ENCODE measurements around the gene LIN54.

Gene LIN54

DNA sequence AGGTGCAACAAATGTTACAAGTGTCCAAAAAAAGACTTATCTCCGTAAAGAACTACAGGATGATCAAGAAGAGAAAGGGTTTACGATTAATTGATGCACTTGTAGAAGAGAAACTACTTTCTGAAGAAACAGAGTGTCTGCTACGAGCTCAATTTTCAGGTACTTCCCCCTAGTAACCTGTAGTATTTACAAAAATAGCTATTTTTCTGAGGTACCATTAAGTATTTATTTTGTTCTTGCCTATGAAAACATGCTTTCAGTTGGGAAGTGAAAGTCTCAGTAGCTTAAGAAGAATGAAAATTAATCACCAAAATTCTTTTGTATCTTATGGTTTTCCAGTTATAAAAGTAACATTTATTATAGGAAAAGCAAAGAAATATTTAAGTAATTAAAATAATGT, 104.2 kb downstream of the LIN54 start:
- Histone ChIP-seq H3K4me1 (ENCODE audit: control insufficient read depth in 1 of 2, insufficient read depth in 1 of 2, low read depth in 1 of 2, low read length in 1 of 2) (peaks cover 4 to 7% of the 10 kb centered on the region in 2 experiments), H3K27ac (no peak overlapping the region), H3K36me3 (no peaks in the 10 kb centered on the region), H3K9me3 (no peaks in the 10 kb centered on the region), H3K27me3 (no peaks in the 10 kb centered on the region), H3K4me3 (ENCODE audit: low read depth in 1 of 2, low read length in 1 of 2) (no peak overlapping the region)
- TF ChIP-seq, protein P1, sequence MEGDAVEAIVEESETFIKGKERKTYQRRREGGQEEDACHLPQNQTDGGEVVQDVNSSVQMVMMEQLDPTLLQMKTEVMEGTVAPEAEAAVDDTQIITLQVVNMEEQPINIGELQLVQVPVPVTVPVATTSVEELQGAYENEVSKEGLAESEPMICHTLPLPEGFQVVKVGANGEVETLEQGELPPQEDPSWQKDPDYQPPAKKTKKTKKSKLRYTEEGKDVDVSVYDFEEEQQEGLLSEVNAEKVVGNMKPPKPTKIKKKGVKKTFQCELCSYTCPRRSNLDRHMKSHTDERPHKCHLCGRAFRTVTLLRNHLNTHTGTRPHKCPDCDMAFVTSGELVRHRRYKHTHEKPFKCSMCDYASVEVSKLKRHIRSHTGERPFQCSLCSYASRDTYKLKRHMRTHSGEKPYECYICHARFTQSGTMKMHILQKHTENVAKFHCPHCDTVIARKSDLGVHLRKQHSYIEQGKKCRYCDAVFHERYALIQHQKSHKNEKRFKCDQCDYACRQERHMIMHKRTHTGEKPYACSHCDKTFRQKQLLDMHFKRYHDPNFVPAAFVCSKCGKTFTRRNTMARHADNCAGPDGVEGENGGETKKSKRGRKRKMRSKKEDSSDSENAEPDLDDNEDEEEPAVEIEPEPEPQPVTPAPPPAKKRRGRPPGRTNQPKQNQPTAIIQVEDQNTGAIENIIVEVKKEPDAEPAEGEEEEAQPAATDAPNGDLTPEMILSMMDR (IDR thresholded peaks at IDR 0.05): no peak

DNA sequence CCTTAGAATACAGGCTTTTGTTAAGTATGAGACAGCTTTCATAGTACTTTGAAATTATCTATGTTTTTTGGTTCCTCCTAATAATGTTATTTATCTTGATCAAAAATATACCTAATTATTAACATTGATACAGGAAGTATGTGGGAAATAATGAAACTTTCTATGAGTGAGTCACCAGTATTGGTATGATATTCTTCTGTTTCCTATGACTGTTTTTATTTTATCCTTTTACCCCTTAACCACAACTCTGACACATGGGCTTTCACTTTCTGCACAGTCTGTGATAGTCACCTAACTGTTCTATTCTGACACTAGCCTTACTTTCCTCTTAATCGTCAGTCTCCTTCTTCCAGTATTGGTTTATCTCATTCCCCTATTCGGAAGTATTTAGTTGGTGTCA, 105.4 kb downstream of the LIN54 start:
- TF ChIP-seq, protein P1 (IDR thresholded peaks at IDR 0.05): no peak
- H3K27me3 ChIP-seq: no peaks in the 10 kb centered on the region
- H3K4me1 ChIP-seq (ENCODE audit: control insufficient read depth in 1 of 2, insufficient read depth in 1 of 2, low read depth in 1 of 2, low read length in 1 of 2): peaks cover 5 to 10% of the 10 kb centered on the region in 2 experiments
- no peak overlapping the region for H3K4me3 ChIP-seq (ENCODE audit: low read depth in 1 of 2, low read length in 1 of 2)
- H3K9me3 ChIP-seq: no peaks in the 10 kb centered on the region
- no peaks in the 10 kb centered on the region for H3K36me3 ChIP-seq
- H3K27ac ChIP-seq: no peak overlapping the region

DNA sequence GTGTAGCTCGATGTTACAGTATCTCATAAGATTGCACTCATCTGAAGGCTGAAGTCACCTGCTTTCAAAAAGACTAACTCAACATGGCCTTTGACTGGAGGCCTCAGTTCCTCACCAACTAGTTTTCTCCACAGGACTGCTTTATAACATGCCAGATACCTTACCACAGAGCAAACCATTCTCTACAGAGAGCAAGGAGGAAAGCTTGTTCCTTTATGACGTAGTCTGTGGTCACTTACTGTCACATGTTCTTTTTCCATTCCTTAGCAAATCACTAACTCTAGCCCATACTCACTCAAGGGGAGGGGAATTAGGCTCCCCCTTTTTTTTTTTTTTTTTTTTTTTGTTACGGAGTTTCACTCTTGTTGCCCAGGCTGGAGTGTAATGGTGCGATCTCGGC, 106.9 kb downstream of the LIN54 start:
- Histone ChIP-seq H3K4me3 (ENCODE audit: low read depth in 1 of 2, low read length in 1 of 2) (no peak overlapping the region), H3K36me3 (no peaks in the 10 kb centered on the region), H3K27ac (no peak overlapping the region), H3K4me1 (ENCODE audit: control insufficient read depth in 1 of 2, insufficient read depth in 1 of 2, low read depth in 1 of 2, low read length in 1 of 2) (peaks cover 19 to 23% of the 10 kb centered on the region in 2 experiments), H3K9me3 (no peaks in the 10 kb centered on the region), H3K27me3 (no peaks in the 10 kb centered on the region)
- TF ChIP-seq, protein P1 (IDR thresholded peaks at IDR 0.05): no peak

DNA sequence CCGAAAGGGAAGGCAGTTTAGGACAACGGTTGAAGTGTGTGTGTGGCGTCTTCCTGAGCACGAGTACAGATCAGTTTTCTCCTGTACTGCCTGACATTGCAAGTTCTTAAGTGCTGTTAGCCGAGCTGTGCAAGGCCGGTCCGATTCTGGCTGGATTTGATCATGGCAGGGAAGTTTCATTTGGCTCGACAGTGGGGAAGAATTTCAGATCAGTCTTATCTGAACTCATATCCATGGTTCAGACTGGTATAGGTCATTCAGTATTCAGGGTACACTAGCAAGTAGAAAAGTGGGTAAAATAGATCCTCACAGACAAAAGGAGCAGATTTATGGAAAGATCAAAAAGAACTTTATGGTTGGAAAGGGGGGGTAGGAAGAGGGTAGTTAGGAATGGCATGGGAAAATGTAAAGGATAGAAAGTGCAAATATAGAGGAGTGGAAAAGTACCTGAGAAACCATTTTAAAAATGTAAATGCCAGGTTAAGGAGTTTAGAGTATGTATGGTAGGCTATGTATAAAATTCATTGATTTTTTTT, 109.4 kb downstream of the LIN54 start:
- Histone ChIP-seq H3K4me1 (ENCODE audit: control insufficient read depth in 1 of 2, insufficient read depth in 1 of 2, low read depth in 1 of 2, low read length in 1 of 2) (peaks cover 31 to 40% of the 10 kb centered on the region in 2 experiments), H3K9me3 (no peaks in the 10 kb centered on the region), H3K27ac (peak overlapping the region; percentile 98), H3K27me3 (no peaks in the 10 kb centered on the region), H3K4me3 (ENCODE audit: low read depth in 1 of 2, low read length in 1 of 2) (peak overlapping the region; percentile 81 to 97), H3K36me3 (no peaks in the 10 kb centered on the region)
- TF ChIP-seq, protein P1 (IDR thresholded peaks at IDR 0.05): peak; percentile 4

DNA sequence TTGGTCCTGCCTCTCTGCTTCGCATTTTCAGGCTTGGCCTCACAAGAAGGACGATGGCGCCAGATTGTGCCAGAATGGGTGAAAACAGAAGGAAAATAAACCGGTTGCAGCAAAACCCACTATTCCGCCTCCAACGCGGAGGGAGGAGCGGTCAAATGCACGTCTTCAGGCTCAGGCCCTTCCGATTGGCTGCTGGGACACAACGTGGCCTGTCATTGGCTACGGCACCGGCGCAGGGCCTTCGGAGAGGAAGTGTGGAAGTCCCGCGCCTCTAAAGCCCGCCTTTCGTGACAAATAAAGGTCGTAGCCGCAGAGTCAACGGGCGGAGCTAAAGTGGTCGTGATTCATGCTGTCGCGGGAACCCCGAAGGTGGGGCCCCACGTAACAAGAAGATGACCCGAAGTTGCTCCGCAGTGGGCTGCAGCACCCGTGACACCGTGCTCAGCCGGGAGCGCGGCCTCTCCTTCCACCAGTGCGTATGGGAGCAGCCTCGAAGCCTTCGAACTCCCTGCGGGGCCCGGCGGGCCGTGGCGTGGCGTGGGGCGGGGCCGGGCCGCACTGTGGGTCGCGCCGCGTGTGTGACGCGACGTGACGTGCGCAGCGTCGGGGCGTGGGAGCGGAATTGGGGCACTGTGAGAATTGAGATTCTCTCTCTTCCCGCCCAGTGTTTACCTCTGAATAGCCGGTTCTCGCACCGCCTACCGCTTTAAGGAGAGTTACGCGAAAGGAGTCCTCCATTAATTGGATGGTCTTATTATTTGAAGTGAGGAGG, 110.0 kb downstream of the LIN54 start, which contains the start of gene THAP9:
Gene THAP9 (plus strand): TSS at position 325 of the 772 bp plus-strand sequence. CDS start 68 bp downstream, at position 393.
- H3K4me3 ChIP-seq (ENCODE audit: low read depth in 1 of 2, low read length in 1 of 2): peak within 1 kb of the TSS; percentile 81 to 97
- TF ChIP-seq, protein P1 (IDR thresholded peaks at IDR 0.05): peak; percentile 30
- peaks cover 31 to 40% of the 10 kb centered on the region in 2 experiments for H3K4me1 ChIP-seq (ENCODE audit: control insufficient read depth in 1 of 2, insufficient read depth in 1 of 2, low read depth in 1 of 2, low read length in 1 of 2)
- H3K27me3 ChIP-seq: no peaks in the 10 kb centered on the region
- no peaks in the 10 kb centered on the region for H3K9me3 ChIP-seq
- H3K27ac ChIP-seq: peak within 1 kb of the TSS; percentile 98
- H3K36me3 ChIP-seq: no peaks in the 10 kb centered on the region

All from neutrophil (primary cell).